GM21528 (cell line): ENCODE results near the gene MUC6.

ENCODE experiments used
- ATAC-seq: cut with Tn5 transposase; IDR thresholded peaks from one replicate; pipeline ENCODE4 v1.9.1; 2021; ENCODE audit warnings: mild to moderate bottlenecking, moderate library complexity; ENCODE audit not compliant: unreplicated experiment, low FRiP score

Gene MUC6

GRCh38 chr11:1053121-1053901 lies 16.8 kb upstream of the MUC6 start:
- ATAC-seq: no peak

- no peak for ATAC-seq
Measured at GRCh38 chr11:1052133-1053011, 15.9 kb upstream of the MUC6 start.

GRCh38 chr11:1051356-1052132 lies 15.0 kb upstream of the MUC6 start:
- ATAC-seq: no peak

DNA sequence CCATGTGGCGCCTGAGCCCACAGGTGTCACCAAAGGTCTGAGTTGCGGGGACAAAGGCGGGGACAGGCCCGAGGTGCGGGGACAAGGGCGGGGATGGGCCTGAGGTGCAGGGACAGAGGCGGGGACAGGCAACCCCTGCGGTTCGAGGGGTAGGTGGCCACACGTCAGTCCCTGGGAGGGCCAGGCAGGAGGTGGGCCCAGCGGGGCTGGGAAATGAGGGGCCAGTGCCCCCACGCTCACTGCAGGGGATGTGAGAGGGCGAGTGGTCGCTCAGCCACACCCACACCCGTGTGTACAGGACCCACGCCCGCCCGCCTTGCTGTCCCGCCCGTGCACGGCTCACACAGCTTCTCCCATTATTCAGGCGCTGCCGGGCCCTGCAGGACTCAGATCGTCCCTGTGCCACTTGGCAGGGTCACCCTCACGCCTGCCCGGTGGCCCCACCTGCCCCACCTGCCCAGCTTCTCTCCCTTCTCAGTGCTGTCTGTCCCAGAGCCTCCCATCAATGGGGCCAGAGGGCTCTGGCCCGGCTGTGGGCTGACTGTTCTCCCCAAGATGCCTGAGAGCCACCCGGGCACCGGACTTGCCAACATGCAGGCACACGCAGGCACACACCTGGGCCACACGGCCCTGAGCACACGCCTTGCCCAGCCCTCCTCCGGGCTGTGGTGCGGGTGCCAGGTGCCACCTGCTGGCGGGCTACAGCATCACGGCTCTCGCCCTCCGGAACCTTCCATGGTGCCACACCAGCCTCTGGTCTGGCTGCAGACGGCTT lies 14.2 kb upstream of the MUC6 start:
- no peak for ATAC-seq

- ATAC-seq: no peak
Measured at GRCh38 chr11:1049911-1050580, 13.5 kb upstream of the MUC6 start.

DNA sequence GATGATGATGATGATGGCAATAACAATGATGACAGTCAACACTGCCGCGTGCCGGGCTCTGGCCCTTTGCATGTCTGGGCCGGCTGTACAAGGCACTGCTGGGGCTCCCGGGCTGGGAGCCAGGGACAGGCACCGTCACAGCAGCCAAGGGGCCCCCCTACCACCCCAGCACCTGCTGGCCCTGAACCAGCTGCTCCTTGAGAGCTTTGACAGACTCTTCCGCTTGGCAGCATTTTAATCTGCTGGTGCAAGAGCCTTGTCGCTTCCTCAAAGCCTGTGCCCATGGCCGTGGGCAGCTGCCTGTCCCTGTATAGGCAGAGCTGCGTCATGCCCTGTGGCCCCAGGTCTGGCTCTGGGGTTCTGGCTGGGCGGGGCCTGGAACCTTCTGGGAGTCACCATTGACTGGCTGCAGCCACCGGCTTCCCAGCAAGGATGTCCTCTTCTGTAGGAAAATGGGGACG lies 12.9 kb upstream of the MUC6 start:
- ATAC-seq: no peak

- ATAC-seq: no peak
Measured at GRCh38 chr11:1049071-1049405, 12.5 kb upstream of the MUC6 start.

- no peak for ATAC-seq
Measured at GRCh38 chr11:1048375-1049070, 12.0 kb upstream of the MUC6 start.

- no peak for ATAC-seq
Measured at GRCh38 chr11:1047595-1048156, 11.2 kb upstream of the MUC6 start.

GRCh38 chr11:1044160-1044559 lies 7.6 kb upstream of the MUC6 start:
- no peak for ATAC-seq

- no peak for ATAC-seq
Measured at GRCh38 chr11:1043563-1044096, 7.1 kb upstream of the MUC6 start.

DNA sequence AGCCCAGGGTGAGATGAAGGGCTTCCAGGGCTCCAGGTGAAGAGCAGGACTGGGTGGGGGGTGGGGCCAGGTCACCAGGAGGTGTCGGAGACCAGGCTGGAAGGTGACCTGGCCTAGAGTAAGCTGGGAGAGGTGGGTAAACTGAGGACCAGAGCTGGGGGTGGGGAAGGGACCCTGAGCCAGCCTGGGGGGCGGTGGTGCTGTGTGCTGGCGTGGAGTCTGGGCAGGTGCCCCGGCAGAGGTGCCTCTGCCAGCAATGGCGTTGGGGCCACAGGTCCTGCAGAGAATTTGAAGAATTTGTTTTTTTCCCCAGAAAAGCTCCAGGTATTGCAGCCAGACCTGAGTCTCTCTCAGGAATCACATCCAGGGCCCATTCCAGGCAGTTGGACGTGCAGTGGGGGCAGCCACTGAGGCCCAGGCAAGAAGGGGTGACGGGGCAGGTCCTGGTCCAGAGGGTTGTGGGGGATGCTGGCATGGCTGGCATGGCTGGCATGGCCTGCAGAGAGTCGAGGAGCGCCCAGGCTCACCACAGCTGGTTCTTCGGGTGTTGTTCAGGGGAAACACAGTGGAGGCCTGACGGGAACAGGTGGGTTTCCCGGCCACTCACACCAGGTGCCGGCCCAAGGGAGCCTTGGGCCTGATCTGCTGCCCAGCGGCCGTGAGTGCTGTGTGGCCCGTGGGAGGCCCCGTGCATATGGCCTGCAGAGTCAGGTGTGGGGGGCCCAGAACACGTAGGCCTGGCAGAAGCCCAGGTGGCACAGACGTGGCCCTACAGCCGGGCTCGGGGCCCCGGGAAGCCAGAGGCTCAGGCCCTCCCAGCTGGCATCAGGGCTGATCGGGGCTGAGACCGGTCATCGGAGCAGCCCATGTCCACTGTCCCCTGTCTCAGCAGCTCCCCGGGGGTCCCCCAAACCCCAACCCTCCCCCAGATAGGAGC lies 6.4 kb upstream of the MUC6 start:
- ATAC-seq: no peak

DNA sequence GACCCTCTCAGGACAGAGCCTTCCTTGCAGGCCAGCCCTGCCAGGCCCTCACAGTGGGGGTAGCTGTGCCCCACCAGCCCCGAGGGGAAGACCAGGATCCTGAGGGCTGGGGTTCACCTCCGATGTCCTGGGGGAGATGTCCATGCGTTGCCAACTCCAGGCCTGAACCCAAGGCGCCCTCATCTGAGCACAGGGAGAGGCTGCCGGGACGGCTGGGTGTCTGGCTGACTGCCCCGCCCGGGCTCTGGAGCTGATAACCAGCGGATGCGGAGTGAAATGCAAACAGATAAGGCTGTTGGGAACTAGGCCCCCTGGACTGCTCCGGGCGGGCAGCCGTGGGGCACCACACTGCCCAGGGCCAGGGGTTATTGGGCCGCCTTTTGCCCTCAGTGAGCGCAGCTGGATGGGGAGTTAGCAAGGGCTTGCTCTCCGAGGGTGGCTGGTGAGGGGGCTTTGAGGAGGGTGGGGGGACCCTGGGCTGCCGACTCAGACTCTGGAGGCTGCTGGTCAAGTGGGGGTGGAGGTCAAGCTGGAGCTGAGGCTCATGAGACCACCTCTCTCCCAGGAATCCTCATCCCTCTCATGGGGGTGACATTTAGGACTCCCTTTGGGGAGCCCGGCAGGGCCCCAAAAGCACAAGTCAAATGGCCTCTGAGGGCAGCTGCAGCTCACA lies 5.6 kb upstream of the MUC6 start:
- ATAC-seq: no peak

GRCh38 chr11:1041471-1041870 lies 5.0 kb upstream of the MUC6 start:
- ATAC-seq: no peak

GRCh38 chr11:1041149-1041467 lies 4.6 kb upstream of the MUC6 start:
- no peak for ATAC-seq

GRCh38 chr11:1040428-1041148 lies 4.1 kb upstream of the MUC6 start:
- ATAC-seq: no peak
